Islet precursor cell (in vitro differentiated cells): Measurements from ENCODE around the gene NQO1.
"Not testable (repeated sequence)": the region's sequence is repeated elsewhere in the genome, so short reads cannot be mapped to it uniquely, and the experiment has no call there.

ENCODE experiments used
- DNase-seq: peaks from one replicate; pipeline ENCODE4 v3.0.0-alpha.2; 2018

The NQO1 gene

DNA sequence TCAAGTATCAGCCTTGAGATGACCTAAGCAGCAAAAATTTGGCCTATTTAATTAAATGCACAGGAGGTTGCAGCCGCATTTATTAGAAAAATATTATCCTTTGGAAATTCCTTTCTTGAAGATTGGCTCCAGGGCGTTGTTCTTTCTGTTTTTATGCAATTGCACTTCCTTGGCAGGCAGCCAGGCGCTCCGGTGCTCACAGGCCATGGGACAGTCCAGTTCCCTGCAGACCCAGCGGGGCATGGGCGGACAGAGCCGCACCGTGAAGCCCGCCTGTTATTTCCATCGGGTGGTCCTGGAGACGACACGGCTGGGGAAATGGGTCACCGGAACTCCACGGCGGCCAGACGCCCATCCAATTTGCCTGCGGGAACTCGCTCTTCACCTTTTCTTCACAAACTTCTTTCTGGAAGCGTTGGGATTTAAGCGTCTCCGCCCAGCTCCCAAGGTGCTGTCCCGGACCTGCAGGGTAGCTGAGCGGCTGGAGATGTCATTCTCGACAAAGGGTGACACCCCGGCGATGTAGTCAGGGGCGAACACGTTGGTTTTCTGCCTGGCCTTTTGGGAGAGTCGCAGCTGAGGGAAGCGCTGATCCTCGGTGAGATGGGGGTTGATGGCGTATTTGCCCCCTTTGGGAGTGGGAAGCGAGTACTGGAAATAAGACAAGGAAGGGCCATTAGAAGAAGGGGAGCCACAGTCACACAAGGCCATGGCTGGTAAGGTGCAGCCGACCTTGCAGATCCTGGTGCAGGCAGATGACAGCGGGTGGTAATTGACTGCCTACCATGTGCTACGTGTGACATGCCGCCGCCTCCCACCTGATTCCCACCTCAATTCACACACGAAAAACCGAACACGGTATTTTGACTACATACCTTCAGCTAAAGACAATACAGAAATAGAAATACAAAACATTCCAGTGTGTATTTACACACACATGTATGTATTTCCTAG lies 15.9 kb upstream of the NQO1 start:
- DNase-seq: no peak

DNA sequence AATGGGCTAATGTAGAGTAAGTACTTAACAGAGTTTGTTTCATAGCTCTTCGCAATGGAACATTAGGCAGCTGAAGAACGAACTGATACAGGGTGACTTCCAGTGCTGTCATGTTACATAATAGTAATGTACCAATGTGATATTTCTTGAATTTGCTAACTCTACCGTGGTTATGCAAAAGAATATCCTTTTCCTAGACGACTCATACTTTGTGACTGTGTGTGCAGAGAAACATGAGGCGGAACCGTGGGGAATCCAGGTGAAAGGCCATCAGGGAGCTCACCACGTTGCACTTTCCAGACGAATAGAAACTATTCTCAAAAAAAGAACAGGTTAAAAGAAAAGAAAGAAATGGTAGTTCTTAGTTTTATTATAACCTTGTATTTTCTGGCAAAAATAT lies 15.2 kb upstream of the NQO1 start:
- no peak for DNase-seq

DNA sequence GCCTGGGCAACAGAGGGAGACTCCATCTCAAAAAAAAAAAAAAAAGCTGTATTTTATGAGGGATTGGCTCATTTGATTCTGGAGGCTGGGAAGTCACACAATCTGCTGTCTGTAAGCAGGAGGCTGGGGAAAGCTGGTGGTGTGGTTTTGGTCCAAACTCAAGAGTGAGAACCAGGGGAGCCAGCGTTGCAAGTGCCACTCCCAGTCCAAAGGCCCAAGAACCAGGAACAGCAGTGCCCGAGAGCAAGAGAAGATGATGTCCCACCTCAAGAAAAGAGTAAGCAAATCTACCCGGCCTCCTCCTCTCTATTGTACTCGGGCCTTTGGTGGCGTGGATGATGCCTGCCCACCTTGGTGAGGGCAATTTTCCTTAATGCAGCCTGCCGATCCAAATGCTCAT lies 5.7 kb upstream of the NQO1 start:
- DNase-seq: no peak

DNA sequence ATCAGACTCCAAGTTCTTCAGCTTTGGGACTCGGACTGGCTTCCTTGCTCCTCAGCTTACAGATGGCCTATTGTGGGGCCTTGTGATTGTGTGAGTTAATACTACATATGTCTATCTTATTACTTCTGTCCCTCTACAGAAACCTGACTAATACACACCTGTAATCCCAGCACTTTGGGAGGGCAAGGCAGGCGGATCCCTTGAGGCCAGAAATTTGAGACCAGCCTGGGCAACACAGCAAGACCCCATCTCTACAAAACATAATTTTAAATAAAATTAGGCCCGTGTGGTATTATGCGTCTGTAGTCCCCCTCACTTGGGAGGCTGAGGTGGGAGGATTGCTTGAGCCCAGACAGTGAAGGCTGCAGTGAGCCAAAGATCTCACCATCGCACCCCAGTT lies 4.9 kb upstream of the NQO1 start:
- not testable (repeated sequence) for DNase-seq

DNA sequence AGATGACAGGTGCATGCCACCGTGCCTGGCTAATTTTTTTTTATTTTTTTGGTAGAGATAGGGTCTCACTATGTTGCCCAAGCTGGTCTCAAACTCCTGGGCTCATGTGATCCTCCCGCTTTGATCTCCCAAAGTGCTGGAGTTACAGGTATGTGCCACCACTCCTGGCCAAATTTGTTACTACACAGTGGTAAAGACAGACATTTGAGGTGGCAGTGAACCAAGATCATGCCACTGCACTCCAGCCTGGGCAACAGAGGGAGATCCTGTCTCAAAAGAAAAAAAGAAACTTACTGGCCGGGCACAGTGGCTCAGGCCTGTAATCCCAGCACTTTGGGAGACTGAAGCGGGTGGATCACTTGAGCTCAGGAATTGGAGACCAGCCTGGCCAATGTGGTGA lies 2.7 kb upstream of the NQO1 start:
- DNase-seq: not testable (repeated sequence)

DNA sequence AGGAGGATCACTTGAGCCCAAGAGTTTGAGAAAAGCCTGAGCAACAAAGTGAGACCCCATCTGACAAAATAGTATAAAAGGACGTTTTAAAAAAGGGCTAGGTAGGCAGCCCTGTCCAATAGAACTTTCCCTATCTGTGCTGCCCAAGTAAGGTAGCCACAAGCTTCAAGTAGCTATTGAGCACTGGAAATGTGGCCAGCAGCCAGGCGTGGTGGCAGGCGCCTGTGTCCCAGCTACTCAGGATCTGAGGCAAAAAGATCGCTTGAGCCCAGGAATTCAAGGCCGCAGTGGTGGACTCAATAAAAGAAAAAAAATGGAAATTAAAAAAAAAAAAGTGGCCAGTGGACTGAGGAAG lies 1.5 kb upstream of the NQO1 start:
- DNase-seq: no peak

DNA sequence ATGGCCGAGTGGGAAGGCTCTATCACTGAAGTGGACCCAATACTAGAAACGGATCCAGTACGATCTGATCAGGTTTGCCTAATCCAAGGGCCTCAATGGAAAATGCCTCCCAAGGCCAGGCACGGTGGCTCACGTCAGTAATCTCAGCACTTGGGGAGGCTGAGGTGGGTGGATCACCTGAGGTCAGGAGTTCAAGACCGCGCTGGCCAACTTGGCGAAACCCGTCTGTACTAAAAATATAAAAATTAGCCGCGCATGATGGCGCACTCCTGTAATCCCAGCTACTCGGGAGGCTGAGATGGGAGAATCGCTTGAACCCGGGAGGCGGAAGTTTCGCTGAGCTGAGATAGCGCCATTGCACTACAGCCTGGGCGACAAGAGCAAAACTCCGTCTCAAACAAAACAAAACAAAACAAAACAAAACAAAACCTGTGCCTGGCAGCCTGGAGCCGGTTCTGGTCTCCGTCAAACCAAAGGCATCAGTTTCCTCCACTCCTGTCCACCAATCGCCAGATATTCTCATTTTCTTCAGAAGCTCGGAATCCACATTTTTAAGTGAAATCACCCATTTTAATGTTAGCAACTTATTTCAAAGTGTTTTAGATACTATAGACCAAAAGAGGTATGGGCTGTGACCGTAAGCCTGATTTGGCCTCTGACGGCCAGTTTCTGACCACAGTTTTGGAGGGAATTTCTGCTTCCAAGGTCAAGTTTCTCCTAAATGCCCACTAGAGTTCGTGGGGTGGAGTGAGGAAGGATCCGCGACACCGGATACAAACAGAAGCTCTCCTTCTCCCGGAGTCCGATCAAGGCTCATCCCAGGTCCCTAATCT lies 664 bp downstream of the NQO1 start:
- no peak for DNase-seq

DNA sequence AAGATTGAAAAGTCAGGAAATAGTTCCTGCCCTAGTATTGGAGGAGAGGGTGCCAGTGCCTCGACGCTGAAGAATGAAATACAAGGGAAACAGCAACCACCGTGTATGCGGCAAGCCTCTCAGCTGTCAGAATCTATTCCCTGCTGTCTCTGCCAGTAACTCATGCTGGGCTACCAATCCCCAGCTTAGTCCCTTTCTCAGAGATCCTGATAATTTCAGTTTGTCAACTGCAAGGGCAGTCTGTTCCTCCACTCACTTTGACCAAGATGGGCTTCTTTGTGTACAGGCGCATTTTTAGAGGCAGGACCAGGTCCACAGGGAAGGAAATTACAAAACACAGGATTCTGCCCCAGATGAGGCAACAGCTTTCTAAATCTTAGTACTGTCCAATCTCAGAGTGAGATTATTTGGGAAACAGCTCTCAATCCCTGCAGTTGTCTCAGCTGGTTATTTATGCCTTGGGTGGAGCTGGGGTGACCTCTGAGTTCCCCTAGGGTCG lies 1.3 kb downstream of the NQO1 start:
- DNase-seq: no peak

DNA sequence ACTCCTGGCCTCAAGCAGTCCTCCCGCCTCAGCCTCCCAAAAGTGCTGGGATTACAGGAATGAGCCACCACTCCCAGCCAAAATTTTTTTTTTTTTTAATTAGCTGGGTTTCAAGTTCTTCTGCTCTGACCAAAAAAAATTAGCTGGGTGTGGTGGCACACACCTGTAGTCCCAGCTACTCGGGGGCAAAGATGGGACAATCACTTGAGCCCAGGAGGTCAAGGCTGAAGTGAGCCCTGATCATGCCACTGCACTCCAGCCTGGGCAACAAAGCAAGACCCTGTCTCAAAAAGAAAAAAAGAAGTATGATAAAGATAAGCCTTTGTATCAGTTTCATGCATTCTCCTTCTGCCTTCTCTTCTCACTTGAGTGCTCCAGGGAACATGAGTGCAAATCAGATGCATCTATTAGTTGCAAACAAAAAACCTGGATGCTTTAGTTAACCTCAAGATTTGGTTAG lies 1.9 kb downstream of the NQO1 start:
- no peak for DNase-seq

DNA sequence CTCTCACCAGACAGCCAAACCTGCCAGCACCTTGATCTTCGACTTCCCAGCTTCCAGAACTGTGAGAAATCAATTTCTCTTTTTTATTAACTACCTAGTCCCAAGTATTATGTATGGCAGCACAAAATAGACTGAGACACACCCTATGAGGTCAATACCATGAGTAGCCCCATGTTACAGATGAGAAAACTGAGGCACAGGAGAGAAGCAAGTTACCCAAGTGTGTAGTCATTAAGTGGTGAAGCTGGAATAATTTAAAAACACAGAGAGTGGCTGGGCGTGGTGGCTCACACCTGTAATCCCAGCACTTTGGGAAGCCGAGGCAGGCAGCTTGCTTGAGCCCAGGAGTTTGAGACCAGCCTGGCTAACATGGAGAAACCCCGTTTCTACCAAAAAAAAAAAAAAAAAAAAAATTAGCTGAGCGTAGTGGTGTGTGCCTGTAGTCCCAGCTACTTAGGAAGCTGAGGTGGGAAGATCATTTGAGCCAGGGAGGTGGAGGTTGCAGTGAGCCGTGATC lies 4.9 kb downstream of the NQO1 start:
- DNase-seq: no peak

DNA sequence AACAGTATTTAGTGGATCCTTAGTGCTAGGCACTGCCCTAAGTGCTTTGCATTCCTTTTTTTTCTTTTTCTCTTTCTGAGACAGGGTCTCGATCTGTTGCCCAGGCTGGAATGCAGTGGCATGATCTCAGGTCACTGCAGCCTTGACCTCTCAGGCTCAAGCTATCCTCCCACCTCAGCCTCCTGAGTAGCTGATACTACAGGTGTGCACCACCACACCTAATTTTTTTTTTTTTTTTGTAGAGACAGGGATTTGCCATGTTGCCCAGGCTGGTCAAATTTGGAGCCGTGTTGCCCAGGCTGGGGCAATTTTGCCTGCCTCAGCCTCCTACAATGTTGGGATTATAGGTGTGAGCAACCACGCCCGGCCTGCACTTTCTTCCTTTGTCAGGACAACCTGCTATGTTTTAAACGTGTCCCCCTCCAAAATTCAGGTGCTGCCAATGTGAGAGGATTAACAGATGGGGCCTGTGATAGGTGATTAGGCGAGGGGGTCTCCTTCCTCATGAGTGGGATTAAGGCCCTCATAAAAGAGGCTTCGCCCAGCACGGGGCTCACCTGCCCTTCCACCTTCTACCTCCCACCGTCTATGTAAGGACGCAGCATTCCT lies 5.4 kb downstream of the NQO1 start:
- DNase-seq: no peak

DNA sequence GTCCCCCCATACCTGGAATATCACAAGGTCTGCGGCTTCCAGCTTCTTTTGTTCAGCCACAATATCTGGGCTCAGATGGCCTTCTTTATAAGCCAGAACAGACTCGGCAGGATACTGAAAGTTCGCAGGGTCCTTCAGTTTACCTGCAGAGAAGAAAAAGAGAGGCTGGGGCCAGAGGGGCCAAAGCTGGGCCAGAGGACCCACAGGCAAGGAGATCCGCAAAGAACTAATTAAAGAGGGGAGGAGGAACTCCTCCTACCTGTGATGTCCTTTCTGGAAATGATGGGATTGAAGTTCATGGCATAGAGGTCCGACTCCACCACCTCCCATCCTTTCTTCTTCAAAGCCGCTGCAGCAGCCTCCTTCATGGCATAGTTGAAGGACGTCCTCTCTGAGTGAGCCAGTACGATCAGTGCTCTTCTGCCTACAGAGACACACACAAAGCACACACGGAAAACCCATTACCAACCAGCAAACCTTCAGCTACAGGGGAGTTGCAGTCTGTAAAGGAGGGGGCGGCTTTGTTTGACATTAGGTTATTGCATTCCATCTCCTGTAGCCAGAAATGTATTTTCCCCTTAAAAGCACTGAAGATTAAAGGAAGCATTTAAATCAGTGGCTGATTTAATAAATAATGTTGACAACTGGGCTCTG lies 8.1 kb downstream of the NQO1 start:
- DNase-seq: no peak

DNA sequence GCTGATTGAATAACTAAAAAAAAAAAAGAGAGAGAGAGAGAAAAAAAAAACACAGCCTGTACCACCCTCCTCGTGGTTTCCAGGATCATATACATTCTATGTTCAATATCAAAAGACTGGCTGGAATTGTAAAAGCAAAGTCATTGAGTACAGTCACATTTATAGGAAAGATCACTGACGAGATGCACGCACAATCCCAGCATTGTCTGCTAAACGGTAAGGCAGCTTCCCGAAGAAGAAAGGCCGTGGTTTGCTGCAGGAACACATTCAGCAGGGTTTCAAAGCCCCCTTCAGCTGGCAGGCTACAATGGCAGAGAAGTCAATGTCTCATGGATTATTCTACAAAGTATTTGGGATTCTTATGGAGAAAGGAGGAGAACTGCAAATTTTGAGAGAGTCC lies 9.3 kb downstream of the NQO1 start:
- no peak for DNase-seq

DNA sequence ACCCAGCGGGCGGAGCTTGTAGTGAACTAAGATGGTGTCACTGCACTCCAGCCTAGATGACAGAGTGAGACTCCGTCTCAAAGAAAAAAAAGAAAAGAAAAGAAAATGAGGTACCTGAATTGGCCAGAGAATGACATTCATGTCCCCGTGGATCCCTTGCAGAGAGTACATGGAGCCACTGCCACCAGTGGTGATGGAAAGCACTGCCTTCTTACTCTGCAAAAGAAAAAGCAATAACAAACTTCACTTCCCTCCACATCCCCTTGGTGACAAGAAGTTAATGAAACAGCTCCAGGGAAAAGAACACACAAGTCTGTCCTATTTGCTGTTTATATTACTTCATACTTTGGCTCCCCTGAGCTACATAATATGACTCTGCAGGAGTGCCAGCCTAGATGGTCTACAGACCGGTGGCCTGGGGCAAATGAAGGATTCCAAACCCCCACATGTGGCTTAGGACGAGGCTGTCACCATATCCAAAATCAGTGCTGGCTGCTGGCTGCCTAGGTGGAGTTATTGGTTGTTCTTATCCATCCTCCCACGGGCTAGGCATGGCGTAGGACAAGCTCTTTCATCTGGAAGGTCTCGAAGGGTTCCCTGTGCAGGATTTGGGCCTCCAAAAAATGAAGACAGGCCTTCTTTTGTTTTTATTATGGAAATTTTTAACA lies 13.3 kb downstream of the NQO1 start:
- DNase-seq: no peak

DNA sequence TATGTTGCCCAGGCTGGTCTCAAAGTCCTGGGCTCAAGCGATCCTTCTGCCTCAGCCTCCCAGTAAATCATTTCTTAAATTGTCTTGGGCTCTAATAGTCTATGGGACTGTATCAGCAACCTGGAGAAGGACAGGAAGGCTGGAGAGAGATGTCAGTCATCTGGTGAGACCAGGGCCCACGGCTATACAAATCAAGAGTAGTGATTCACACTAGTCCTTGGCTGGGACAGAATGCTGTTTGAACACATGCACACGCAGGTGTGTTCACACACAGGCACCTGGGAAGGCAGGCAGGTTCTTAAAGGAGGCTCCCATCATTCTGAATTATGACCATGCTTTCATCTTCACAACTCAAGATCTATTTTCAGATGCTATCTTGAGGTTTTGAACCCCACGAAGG lies 14.1 kb downstream of the NQO1 start:
- DNase-seq: no peak

DNA sequence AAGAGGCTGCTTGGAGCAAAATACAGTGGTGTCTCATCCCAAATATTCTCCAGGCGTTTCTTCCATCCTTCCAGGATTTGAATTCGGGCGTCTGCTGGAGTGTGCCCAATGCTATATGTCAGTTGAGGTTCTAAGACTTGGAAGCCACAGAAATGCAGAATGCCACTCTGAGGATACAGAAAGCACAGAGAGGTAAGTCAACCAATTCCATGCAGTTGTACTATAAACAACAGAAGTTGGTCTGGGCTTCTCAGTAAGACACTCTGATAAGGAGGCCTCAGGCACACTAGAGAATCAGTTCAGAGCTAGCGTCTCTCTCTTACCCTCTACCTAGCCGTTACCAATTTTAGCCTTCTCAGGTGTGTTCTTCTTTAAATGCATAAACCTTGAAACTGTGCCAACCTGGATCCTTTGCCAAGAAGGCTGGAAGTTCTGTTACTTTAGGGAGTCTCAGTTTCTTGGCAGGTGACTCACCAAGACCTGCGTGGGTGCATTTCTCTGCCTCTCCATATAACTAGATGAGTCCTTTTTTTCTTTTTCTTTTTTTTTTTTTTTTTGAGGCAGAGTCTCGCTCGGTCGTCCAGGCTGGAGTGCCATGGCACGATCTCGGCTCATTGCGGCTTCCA lies 15.1 kb downstream of the NQO1 start:
- DNase-seq: no peak

DNA sequence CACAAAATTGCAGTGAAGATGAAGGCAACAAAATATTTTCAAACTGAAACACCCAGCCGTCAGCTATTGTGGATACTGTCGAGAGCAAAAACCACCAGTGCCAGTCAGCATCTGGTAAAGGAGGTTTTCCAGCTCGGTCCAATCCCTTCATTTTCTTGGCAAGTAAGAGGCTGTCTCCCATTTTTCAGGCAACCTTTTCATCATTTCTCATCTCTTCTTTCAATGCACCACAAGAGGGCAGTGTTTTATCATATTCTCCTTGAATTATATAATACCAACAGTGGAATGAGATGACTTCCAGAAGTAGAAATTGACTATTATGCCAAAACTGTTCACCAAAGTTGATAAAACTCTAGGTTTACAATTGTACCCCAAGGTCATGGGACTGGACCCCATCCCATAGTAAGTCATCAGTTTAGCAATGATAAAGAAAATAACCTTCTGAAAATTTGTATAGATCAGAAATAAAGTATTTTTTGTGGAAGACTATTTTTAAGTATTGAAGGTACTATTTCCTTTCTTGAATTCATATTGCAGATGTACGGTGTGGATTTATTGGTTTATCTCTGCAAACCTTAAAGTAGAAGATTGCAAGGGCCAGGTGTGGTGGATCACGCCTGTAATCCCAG lies 16.8 kb downstream of the NQO1 start:
- DNase-seq: no peak

DNA sequence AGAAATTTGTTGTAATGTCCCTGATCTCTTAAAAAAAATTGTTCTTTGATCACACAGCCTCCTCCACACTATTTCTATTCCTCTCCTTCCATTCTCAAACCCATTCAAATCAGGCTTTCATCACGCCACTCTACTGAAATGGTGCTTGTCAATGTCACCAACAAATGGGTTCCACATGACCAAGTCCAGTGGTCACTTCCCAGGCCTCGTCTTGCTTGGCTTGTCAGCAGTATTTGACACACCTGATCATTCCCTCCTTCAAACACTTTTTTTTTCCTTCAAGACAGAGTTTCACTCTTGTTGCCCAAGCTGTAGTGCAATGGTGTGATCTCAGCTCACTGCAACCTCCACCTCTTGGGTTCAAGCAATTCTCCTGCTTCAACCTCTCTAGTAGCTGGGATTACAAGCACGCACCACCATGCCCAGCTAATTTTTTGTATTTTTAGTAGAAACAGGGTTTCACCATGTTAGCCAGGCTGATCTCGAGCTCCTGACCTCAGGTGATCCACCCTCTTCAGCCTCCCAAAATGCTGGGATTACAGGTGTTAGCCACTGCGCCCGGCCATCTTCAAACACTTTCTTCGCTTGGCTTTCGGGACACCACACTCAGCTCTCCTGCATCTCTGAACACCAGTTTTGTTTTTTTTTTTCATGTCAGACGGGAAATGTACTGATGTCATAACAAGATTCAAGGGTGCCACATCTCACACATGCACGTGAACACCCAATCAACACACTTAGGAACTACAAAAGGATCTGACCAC lies 18.3 kb downstream of the NQO1 start:
- DNase-seq: no peak

DNA sequence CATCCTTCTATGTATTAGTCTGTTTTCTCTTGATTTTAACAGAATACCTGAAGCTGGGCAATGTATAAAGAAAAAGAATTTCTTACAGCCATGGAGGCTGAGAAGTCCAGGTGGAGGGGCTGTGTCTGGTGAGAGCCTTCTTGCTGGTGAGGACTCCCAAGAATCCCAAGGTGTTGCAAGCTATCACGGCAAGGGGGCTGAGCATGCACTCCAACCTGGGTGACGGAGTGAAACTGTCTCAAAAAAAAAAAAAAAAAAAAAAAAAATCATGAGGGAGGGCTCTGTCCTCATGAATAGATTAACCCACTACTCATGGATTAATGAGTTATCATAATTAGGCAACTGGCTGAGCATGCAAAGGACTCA lies 19.4 kb downstream of the NQO1 start:
- no peak for DNase-seq

DNA sequence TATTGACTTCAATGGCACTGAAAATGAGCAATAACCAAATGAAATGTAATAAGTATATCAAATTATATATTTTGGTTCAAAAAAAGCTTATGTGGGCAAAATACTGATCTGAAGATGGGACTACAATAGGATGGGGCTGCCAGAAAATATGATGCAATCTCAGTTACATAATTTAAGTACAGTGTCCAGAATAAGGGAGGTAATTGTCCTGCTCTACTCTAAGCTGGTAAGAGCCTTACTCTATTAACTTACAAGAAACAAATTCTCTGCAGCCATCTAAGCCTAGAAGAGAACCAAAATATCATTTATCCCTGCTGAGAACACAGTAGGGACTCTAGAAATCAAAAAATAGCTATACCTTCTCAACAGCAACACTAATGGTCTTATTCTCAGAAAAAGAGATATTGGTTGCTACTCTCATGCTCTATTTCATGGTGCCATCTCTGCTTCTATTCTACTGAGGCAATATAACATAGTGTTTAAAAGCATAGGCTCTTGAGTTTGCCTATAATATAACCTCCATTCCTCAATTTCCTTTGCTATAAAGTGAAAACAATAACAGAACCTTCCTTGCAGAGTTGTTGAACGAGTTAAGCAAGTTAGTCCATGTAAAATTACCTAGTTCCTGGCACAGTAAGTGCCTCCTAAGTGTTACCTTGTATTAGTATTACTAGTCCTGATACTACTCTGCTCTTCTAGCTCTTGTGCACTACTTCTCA lies 19.9 kb downstream of the NQO1 start:
- DNase-seq: no peak
